ENCODE measurements around the gene DSTYK.
"Not testable (repeated sequence)": the region's sequence is repeated elsewhere in the genome, so short reads cannot be mapped to it uniquely, and the experiment has no call there.

The DSTYK gene

DNA sequence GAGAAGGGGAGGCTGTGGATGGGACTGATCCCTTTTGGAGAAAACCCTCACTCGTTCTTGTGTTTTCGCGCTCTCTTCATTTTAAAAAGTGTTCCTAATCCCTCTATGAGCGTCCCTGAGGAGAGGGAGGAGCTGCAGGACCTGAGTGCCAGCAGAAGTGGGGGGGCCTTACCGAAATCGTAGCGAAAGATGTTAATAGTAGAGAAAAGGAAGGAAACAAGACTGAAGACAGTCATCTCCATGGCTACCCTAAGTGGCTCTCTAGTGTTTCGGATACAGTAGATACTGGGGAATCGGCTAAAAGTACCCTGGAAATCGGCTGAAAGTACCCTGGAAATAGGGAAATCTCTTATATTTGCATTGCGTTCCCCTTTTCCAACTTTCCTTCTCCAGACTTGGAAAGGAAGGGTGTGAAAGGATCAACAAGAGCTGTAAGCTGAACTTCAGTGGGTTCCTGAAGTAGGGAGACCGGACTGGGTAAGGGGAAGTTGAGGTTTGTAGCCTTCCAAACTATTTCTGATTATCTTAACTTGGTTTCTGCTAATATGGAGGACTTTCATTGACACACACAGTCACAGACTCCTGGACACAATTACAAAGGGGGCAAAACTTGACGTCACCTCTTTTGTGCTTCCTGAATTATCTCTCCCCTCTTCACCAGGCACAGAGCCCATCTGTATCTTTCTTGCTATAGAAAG is 486 bp upstream of the DSTYK start:
- no peak for DNase-seq

DNA sequence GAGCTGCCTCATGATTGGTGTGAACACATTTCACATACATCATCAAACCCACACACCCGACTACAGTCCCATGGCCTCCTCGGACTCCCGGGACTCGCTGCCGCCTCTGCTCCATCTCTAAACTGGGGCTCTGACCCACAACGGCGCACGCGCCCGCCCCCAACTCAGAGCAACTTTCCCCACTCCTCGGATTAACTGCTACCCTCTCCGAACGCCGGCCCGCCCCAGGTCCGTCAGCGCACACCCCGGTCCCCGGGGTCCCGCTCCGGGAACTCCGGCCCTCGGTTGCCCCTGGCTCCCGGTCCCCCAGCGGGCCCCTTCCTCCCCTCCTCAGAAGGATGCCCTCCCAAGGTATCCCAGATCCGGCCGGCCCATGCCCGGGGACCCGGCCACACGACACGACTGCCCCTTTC is 740 bp downstream of the DSTYK start:
- DNase-seq, result no peak

DNA sequence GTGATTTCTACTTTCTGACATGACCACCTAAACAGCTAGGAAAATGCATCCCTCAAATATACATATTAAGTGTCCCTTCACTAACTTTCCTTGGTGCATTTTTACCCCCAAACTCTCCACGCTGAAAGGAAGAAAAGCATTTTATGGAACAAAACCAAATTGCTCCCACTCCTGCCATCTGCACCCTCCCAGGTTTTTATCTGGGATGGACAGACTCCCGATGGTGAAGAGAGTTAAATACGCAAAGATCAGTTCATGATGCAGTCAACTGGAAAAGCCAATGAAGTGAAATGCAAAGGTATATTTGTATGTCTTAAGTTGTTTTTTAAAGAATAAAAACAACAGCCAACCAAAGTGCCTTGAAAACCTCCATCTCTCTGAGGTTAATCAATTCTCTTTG is 2.7 kb downstream of the DSTYK start:
- no peak for DNase-seq

DNA sequence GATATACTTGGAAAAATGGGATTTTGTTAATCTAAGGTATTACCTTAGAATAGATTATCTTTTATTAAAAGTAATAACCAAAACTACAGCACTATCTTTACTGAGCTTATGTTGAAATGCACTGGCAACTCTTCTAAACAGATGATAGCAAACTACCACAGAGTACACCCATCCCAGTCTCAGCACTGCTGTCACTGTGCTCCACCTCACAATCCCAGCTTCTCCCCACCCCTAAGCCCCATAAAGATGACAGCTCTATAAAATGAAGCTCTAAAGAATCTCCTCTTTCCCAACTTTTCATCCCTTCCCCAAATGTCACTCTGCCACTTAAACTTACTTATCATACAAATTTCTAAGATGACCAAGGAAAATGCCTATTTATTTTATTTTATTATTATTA is 6.4 kb downstream of the DSTYK start:
- DNase-seq, result no peak

DNA sequence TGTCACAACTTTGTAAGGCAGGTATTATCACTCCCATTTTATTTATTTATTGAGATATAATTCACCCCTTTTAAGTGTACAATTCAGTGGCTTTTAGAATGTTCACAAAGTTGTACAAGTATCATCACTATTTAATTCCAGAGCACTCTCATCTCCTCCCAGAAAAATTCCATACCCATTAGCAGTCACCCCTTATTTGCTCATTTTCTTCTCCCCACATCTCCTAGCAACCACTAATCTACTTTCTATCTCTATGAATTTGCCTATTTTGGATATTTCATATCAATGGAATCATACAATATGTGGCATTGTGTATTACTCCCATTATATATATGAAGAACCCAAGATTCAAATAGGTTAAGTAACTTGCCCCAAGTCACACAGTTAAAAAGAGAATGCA is 7.0 kb downstream of the DSTYK start:
- no peak for DNase-seq

DNA sequence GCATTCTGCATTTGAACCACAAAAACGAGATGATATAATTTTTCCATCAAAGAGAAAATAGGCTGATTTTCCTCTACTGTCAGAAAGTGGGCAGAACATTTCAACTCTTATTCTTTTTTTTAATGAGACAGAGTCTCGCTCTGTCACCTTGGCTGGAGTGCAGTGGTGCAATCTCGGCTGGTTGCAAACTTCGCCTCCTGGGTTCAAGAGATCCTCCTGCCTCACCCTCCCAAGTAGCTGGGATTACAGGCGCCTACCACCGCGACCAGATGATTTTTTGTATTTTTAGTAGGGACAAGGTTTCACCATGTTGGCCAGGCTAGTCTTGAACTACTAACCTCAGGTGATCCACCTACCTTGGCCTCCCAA is 11.6 kb downstream of the DSTYK start:
- no peak for DNase-seq

DNA sequence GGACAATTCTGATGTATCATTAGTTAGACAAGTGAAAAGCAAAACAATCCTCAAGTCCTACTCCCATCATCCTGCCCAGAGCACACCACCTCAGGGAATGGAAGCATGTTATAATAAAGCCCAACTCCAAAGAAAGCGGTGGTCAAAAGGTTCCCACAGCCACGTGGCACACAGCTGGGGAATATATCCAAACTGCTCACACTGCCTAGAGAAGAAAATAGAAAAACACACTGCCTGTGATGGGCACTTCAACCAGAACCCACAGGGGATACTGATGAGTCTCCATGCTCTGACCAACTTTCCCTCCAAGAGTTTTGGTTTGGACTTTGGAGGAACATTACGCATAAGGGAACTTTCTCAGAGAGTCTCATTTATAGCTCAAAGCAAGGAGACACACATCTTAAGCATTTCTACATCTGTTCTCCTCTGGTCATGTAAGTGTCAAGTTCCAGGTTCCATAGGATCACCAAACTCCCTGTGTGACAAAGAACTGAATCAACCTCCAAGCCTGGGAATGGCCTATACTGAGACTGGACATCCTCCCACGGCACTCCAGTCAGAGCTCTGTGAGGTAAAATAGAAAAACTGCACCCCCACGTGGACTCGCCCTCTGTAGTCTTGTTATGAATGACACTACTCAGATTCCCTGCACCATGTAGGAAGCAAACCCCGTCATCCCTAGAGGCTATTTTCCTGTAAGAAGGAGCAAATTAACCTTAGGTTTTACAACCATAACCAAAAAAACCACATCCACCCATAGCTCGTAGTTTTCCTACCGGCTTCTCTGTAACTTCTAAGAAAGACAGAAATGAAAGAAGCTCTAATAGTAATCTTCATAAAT is 12.2 kb downstream of the DSTYK start:
- no peak for DNase-seq

DNA sequence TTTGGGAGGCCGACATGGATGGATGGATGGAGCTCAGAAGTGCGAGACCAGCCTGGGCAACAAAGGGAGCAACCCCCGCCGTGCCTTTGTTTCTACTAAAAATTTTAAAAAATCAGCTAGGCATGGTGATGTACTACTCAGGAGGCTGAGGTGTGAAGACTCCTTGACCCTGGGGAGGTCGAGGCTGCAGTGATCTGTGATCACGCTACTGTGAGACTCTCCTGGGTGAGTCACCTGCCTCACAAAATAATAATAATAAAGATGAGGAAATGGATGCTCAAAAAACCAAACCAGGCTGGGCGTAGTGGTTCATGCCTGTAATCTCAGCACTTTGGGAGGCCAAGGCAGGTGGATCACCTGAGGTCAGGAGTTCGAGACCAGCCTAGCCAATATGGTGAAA is 19.2 kb downstream of the DSTYK start:
- DNase-seq, result no peak

DNA sequence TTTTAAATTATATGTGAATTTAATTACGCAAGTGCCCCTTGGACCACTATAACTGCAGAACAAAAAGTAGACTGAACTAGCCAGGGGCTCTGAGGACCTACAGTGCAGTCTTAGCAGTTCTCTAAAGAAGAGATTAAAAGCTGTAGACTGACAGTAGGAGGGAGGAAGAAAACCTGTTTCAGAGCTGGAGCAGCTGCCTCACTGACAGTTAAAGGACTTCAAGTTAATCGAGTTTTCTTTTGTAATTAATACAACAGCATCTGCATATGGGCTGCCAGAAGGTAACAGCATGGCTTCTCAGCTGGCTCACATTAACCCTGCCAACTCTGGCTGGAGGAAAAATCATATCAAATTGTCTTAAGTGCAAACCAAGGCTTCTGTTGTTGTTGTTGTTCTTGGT is 19.9 kb downstream of the DSTYK start:
- DNase-seq, result no peak

DNA sequence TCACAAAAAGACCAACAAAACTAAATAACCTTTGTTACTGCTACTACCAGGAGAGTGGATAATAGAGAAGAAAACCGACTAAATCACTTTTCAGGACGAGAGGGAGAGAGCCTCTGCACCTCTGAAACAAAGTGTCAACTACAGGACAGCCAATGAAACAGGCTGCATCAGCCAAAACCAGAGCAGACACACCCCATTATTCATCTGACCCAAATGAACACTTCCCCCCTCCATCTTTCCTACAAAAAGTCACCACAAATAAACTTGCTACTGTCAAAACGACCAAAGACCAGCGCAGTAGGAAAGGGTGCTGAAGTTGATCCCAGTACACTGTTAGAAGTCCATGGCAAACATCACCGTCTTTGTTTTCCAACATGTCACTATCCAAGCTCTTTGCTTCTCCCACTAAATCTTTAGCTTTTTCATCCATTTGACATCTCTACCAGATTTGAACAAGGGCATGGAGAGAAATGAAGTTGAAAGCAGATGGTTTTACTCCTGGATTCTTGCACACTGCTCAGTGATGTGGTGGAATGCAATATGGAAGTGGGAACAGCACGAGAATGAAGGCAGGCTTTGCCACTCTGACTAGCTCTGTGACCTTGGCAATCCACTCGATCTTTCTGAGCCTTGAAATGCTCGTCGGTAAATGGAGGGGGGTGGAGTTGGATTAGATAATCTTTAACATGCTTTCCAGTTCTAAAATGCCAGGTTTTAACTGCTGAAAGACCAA is 20.5 kb downstream of the DSTYK start:
- no peak for DNase-seq

DNA sequence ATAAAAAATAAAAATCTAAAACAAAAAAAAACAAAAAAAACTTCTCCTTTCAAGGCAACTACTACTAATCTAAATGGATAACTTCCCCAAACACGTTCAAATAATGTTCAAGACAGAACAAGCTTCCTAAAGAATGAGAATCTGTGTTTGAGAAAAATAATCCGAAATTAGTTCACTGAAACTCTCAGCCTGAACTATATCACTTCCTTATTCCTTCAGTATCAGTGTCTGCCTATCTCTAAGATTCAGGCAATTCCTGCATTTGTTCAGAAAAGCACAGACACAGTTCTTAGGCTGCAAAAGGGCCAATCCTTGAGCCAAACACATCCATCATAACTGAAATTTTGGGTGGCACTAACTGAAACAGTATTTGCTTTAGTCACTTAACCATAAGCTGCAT is 22.4 kb downstream of the DSTYK start:
- DNase-seq, result no peak

DNA sequence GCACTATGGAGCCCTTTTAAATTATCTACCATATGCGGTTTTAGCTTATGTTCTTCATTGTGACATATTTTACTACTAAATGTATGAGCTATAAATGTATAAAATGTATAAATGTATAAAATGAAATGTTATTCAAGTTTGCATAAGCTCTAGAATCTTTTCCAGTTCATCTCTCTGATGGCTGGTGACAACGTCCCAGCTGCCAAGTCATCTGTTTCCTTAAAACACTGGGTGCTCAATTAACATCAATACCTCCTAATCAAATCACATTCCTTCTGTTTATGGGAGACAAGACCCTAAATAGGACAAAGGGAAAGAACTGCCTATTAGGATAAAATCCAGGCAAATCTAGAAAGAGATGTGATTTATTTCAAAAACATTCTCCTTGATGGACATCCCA is 22.9 kb downstream of the DSTYK start:
- DNase-seq, result no peak

DNA sequence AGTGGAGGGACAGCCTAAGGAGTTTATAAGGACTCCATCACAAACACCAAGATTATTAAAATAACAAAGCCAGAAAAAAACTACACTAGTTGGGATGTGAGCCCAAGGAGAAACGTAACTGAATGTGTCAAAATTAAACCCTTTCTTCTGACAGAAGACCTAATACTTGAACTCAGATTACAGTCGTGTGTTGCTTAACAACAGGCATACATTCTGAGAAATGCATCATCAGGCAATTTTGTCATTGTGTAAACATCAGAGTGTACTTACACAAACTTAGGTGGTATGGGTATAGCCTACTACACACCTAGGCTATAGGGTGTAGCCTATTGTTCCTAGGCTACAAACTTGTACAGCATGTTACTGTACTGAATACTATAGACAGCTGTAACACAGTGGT is 23.4 kb downstream of the DSTYK start:
- no peak for DNase-seq

DNA sequence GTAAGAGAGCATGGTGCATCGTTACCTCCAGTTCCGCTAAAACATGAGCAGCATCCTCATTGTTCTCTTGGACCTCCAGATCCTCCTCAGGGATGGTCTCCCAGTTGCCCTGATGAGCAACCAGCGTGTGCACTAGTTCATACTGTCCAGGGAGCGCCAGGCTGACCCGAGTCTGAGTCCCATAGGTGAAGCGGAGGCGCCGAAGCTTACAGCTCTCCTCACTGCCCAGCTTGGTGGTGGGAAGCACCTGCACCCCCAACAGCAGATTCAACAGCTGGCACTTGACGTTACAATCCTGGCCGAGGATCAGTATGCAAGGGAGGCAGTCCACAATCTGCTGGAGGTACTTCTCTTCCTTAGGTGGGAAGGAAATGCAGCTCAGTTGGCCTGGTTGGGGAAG is 24.1 kb downstream of the DSTYK start:
- no peak for DNase-seq

DNA sequence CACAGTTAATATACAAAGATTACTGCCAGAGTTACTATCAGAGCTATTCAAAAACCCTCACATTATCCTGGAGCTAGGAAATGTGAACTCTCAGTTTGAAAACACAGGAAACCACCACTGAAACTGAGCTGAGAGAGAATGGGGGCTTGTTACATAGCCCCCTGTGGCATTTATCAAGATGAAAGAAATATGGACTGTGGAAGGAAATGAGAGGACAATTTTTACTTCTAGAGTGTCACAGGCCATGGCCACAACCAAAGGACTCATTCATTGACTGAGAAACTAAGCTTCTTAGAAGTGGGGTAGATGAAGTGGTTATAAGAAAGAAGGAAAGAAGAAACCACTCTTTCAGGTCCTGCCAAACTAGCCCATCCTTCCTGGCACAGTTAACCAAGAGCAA is 25.3 kb downstream of the DSTYK start:
- no peak for DNase-seq

DNA sequence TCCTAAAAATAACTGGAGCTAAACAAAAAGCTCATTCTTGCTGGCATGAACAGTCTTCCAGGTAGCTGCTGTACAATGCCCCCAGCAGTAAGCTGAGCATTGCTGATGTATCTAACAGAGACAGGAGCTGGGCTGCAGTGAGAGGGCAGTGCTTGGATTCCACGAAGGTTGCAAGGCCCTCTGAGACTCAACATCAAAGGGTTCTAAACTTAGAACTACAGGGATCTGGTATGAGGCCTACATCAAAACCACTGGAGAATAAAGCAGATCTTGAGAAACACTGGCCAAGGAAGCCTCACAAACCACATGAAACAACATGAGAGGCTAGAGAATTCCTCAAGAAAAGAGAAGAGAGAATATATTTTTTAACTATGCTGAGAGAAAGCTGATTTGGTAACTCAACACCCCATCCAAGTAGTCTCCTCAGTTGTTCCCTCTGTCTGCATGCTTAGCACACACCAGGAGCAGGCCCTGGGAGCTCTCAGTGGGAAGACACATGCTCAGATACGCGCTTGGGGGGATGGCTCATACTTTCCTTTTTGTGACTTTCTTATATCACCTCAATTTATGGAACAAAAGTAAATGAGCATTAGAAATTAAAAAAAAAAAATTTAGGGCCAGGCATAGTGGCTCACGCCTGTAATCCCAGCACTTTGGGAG is 27.7 kb downstream of the DSTYK start:
- no peak for DNase-seq

DNA sequence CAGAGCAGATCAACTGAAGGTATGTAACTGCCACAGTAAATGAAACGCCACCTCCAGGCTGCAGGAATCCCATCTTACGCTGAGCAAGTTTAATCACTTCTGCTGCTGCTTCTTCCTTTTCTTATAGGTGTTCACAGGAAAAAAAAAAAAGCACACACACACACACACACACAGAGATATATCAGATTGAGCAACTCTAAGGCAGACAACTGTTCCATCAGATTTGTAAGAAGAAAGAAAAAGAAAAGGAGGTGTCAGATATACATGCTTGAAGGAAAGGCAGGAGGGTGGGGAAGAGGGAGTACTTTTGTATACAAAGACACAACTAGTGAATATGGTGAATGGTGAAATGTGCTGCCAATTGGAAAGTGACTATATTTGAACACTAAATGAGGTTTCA is 28.6 kb downstream of the DSTYK start:
- DNase-seq, result no peak

DNA sequence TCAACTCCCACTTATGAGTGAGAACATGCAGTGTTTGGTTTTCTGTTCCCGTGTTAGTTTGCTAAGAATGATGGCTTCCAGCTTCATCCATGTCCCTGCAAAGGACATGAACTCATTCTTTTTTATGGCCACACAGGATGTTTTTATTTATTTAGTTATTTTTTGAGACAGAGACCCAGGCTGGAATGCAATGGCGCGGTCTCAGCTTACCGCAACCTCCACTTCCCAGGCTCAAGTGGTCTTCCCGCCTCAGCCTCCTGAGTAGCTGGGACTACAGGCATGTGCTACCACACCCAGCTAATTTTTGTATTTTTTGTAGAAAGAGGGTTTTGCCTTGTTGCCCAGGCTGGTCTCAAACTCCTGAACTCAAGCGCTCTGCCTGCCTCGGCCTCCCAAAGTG is 31.2 kb downstream of the DSTYK start:
- not testable (repeated sequence) for DNase-seq

DNA sequence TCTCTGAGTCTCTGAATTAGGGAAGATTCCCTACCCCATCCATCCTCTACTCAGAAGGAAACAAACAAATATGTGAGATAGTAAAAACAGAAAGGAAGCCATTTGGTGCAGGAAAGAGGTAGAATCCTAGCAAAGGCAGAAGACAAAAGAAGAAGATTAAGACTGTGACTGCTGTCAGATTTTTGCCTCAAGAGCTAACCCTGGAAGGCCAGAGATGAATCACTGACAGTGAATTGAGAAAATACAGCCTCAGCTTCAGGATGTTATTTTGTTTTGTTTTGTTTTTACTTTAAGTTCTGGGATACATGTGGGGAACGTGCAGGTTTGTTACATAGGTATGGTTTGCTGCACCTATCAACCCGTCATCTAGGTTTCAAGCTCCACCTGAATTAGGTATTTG is 31.7 kb downstream of the DSTYK start:
- no peak for DNase-seq

DNA sequence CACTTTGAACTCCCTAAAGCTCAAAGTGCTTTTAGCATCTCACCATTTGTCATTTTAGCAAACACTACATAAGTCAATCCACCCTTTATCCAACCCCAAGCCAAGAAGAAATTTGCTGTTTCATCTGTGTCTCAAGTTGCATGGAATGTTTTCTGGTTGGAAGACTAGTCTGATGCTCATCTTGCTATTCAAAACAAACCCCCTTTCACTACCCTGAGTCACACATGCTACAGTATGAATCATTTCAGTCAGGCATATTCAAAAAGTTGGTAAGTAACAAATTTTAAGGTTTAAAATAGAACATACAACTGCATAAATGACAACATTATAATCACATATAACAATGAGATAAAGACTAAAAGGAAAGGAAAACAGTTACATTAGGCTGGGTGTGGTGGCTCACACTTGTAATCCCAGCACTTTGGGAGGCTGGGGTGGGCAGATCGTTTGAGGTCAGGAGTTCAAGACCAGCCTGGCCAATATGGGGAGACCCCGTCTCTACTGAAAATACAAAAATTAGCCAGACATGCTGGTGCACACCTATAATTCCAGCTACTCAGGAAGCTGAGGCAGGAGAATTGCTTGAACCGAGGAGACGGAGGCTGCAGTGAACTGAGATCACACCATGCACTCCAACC is 38.7 kb downstream of the DSTYK start:
- DNase-seq, result no peak

DNA sequence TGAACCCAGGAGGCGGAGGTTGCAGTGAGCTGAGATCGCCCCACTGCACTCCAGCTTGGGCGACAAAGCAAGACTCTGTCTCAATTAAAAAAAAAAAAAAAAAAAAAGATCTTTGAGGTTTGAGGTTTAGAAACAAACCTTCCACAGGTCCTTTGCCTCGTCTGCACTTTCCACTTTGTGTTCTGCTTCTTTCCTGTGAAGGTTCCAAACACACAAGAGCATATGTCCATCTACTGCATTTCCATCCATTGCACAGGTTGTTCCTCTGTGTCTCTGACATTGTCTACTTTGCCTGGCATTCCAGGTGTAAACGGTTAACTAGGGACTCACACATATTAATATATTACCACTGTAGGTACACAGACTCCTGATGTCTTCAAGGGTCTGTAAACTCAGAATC is 40.1 kb downstream of the DSTYK start:
- DNase-seq, result no peak

DNA sequence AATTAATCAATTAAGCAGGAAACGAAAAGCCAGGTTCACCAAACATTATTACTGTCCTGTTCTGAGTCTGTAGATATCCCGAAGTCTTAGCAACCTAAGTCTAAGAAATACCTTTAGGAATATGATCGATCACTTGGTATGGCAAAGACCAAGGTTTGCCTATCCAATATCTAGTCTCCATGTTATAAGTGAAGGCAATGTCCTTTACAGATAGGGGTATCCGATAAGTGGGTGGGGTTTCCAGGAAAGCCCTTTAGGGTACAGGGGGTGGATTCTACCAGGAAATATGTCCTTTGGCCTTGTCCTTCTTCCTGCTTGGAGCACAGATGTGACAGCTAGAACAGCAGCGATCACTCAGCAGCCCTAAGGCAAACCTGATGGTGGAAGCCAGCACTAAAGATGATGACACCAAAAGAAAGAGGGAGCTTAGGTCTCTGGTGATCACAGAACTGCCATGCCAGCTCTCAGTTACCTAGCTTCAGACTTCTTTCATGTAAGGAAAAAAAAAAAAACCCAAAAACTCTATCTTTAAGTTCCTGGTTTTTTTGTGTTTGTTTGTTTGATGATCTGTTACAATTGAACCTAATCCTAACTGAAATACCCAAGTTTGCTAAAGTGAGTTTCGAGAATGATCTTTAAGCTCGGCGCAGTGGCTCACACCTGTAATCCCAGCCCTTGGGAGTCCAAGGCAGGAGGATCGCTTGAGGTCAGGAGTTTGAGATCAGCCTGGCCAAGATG is 40.8 kb downstream of the DSTYK start:
- no peak for DNase-seq
